ENCODE data around the gene COG5.

Gene COG5

GRCh38 chr7:107472116-107472515 lies 91.6 kb downstream of the COG5 start:
- Histone ChIP-seq H3K4me3 (IDR thresholded peaks at IDR 0.05; ENCODE audit: insufficient read depth, low read depth, low read length) (no peak overlapping the region), H2AFZ (ENCODE audit: low read depth) (no peak overlapping the region), H3K27me3 (ENCODE audit: insufficient read depth, low read depth) (no peaks in the 10 kb centered on the region), H3K9ac (no peak overlapping the region), H3K4me1 (ENCODE audit: low read depth, poor library complexity, severe bottlenecking) (no peaks in the 10 kb centered on the region), H4K20me1 (ENCODE audit: insufficient read depth) (no peaks in the 10 kb centered on the region), H3K79me2 (ENCODE audit: insufficient read depth, low read depth) (no peaks in the 10 kb centered on the region), H3K27ac (no peak overlapping the region), H3K4me2 (no peak overlapping the region), H3K36me3 (ENCODE audit: insufficient read depth) (no peaks in the 10 kb centered on the region)
- no peak for TF ChIP-seq CTCF (conservative IDR thresholded peaks at IDR 0.05; ENCODE audit: low read depth, low read length)

GRCh38 chr7:107471292-107472070 lies 92.2 kb downstream of the COG5 start:
- H3K79me2 ChIP-seq (ENCODE audit: insufficient read depth, low read depth) = no peaks in the 10 kb centered on the region
- H3K9ac ChIP-seq = no peak overlapping the region
- H2AFZ ChIP-seq (ENCODE audit: low read depth) = no peak overlapping the region
- no peaks in the 10 kb centered on the region for H3K27me3 ChIP-seq (ENCODE audit: insufficient read depth, low read depth)
- no peak overlapping the region for H3K4me2 ChIP-seq
- TF ChIP-seq CTCF (conservative IDR thresholded peaks at IDR 0.05; ENCODE audit: low read depth, low read length) = no peak
- H3K36me3 ChIP-seq (ENCODE audit: insufficient read depth) = no peaks in the 10 kb centered on the region
- no peak overlapping the region for H3K4me3 ChIP-seq (IDR thresholded peaks at IDR 0.05; ENCODE audit: insufficient read depth, low read depth, low read length)
- no peaks in the 10 kb centered on the region for H3K4me1 ChIP-seq (ENCODE audit: low read depth, poor library complexity, severe bottlenecking)
- H4K20me1 ChIP-seq (ENCODE audit: insufficient read depth) = no peaks in the 10 kb centered on the region
- no peak overlapping the region for H3K27ac ChIP-seq

DNA sequence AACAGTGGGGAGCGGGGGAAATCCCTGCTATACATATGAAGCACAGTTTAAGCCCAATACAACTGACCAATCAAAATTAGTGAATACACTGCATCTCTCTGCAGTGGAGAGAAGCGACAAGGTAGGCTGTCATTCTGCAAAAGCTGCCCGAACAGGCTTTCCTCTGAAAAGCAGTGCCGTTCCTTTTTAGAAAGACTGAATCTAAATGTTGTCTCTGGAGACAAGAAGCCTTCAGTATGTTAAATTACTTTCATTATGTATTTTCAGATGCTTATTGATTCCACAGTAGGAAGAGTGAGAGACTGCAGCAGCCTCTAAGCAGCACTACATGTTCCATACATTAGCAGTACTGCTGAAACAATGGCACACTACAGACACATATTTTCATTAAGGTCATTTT lies 93.8 kb downstream of the COG5 start, which contains the start of gene GPR22:
Gene GPR22, plus strand, starts transcription at position 129 of the 400 bp plus-strand sequence. CDS start 4,004 bp downstream, outside the sequence.
- no peaks in the 10 kb centered on the region for H3K79me2 ChIP-seq (ENCODE audit: insufficient read depth, low read depth)
- no peak within 1 kb of the TSS for H3K9ac ChIP-seq
- no peak within 1 kb of the TSS for H3K4me3 ChIP-seq (IDR thresholded peaks at IDR 0.05; ENCODE audit: insufficient read depth, low read depth, low read length)
- H3K36me3 ChIP-seq (ENCODE audit: insufficient read depth) = no peaks in the 10 kb centered on the region
- H3K4me2 ChIP-seq = no peak within 1 kb of the TSS
- H3K4me1 ChIP-seq (ENCODE audit: low read depth, poor library complexity, severe bottlenecking) = no peaks in the 10 kb centered on the region
- H3K27ac ChIP-seq = no peak within 1 kb of the TSS
- no peak within 1 kb of the TSS for H2AFZ ChIP-seq (ENCODE audit: low read depth)
- TF ChIP-seq CTCF (conservative IDR thresholded peaks at IDR 0.05; ENCODE audit: low read depth, low read length) = no peak
- H4K20me1 ChIP-seq (ENCODE audit: insufficient read depth) = no peaks in the 10 kb centered on the region
- H3K27me3 ChIP-seq (ENCODE audit: insufficient read depth, low read depth) = no peaks in the 10 kb centered on the region

DNA sequence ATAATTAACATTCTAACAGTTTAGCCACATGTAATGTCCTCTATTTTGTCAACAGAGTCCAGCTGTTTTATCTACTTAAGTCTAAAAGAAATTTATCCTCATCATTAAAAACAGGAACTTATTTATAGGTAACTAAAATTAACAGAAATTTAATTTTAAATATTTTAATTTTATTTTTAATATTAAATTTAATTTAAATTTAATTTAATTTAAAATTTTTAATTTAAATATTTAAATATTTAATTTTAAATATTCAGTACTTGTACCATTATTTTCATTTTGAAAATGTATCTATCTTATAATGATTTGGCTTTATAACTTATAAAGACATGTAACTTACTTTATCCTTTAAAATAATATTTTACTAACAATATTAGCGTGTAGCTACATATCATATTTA lies 94.9 kb downstream of the COG5 start:
- Histone ChIP-seq H3K36me3 (ENCODE audit: insufficient read depth) (no peaks in the 10 kb centered on the region), H3K27ac (no peak overlapping the region), H3K79me2 (ENCODE audit: insufficient read depth, low read depth) (no peaks in the 10 kb centered on the region), H3K27me3 (ENCODE audit: insufficient read depth, low read depth) (no peaks in the 10 kb centered on the region), H3K4me3 (IDR thresholded peaks at IDR 0.05; ENCODE audit: insufficient read depth, low read depth, low read length) (no peak overlapping the region), H3K9ac (no peak overlapping the region), H4K20me1 (ENCODE audit: insufficient read depth) (no peaks in the 10 kb centered on the region), H3K4me2 (no peak overlapping the region), H3K4me1 (ENCODE audit: low read depth, poor library complexity, severe bottlenecking) (no peaks in the 10 kb centered on the region), H2AFZ (ENCODE audit: low read depth) (no peak overlapping the region)
- no peak for TF ChIP-seq CTCF (conservative IDR thresholded peaks at IDR 0.05; ENCODE audit: low read depth, low read length)

Data from KMS-11 (cell line).